22Rv1 (cell line): Measurements from ENCODE around the gene MMP20.

ENCODE experiments used
- CTCF ChIP-seq: fragments of 450-650 bp; IDR thresholded peaks from 2 replicates; pipeline ENCODE4 v1.5.1; 2017; ENCODE audit warnings: mild to moderate bottlenecking
- ZFX ChIP-seq: fragments of 450-650 bp; IDR thresholded peaks from 2 replicates; pipeline ENCODE4 v1.6.1; 2017; ENCODE audit warnings: antibody characterized with exemption, borderline replicate concordance

- no peak for TF ChIP-seq CTCF
- no peak for TF ChIP-seq ZFX
Measured at GRCh38 chr11:102655547-102655946, 30.4 kb upstream of the MMP20 start.
